ENCODE data around the gene ST6GAL1.
"Not testable (repeated sequence)": the region's sequence is repeated elsewhere in the genome, so short reads cannot be mapped to it uniquely, and the experiment has no call there.

The ST6GAL1 gene

DNA sequence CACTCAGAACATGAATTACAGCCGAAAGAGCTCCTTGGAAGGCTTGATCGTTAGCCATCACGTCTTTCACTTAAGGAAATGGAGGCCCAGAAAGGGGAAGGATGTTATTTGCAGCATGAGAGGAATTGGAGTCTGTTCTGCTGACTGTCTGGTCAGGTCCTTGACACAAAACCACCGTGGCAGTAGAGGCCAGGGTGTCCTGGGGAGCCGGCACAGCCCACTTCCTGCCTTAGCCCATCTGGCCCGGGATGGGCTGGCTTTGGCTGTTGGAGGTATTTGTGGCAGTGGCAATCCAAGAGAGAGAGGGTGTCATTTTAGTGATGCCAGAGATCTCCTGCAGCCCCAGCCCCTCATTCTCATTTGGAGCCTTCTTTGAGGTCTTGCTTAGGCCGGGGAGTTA is 37.4 kb downstream of the ST6GAL1 start:
- DNase-seq (ENCODE audit: low read depth, low spot score) = no peak

DNA sequence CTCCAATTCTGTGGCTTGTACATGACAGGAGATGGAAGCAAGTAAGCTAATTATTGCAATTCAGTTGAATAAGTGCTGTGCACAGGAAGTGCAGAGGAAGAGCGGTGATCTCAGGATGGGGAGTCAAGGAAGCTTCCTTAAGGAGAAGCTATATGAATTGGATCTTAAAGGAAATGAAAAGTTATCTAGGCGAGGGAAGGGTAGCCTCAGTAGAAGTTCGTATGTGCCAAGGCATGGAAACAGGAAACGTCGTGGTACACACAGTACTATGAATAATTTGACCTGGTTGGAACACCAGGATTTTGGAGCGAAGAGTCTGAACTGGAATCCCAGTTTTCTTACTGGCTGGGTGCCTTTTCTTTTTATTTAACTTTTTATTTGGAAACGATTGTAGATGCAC is 39.3 kb downstream of the ST6GAL1 start:
- no peak for DNase-seq (ENCODE audit: low read depth, low spot score)

DNA sequence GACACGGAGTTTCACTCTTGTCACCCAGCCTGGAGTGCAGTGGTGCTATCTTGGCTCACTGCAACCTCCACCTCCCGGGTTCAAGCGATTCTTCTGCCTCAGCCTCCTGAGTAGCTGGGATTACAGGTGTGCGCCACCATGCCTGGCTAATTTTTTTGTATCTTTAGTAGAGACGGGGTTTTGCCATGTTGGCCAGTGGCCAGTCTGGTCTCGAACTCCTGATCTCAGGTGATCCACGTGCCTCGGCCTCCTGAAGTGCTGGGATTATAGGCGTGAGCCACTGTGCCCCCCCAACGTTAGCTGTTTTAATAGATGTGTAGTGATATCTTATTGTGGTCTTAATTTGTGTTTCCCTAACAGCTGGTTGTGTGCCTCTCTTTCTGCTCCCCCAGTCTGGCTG is 40.8 kb downstream of the ST6GAL1 start:
- DNase-seq (ENCODE audit: low read depth, low spot score) = not testable (repeated sequence)

DNA sequence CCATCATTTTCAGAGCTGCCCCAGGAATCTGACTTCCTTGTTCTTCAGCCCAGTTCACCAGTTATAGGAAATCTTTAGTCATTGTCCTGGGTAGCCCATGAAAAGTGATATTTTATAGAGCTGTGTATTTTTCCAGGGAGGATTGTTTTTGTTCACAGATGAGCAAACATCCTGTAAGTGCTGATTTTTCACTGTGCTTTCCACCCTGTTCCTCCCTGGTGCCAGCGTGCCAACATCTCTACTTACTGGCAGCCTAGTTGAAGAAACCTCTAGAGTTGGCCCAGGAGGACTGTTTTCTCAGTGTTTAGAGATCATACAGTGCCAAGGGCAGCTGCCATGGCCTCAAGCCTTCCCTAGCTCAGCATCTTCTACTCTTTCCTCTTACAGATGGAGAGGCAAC is 41.3 kb downstream of the ST6GAL1 start:
- no peak for DNase-seq (ENCODE audit: low read depth, low spot score)

DNA sequence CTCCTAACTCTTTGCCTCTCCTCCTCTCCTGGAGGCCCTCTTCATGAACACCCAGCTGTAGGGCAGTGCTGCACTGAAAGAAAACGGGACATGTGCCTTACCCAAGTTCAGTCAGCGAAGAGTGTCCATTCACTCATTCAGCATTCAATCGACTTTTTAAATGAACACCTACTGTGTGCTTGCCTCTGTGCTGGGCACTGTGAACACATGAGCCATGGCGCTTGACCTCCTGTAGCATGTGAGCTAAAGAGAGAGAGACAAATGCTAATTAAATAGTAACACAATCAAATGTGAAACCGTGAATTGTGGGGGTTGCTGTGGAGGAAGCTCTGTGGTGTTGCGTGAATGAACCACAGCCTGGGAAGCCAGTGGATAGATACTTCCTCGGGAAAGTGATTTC is 43.4 kb downstream of the ST6GAL1 start:
- no peak for DNase-seq (ENCODE audit: low read depth, low spot score)

DNA sequence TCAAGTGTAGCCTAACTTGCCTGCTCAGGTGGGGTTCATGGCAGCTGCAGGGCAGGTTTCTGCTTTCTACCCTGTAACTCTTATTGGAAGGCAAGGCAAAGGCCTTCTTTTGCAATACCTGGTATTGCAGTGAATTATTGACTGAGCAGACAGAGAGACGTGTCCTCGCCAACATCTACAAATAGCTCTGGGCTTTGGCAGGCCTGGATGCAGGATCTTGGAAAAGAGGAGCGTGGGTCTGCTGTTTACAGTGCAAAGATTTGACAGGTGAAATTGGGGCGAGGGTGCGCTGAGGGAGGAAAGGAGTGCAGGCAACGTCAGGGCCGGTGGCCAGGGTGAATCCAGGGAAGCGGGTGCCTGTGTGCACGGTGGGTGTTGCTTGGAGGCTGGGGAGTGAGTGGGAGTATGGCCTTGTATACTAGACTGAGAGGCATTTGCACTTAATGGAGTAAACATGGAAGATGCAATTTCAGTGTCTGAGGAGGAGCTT is 44.5 kb downstream of the ST6GAL1 start:
- DNase-seq (ENCODE audit: low read depth, low spot score) = no peak

DNA sequence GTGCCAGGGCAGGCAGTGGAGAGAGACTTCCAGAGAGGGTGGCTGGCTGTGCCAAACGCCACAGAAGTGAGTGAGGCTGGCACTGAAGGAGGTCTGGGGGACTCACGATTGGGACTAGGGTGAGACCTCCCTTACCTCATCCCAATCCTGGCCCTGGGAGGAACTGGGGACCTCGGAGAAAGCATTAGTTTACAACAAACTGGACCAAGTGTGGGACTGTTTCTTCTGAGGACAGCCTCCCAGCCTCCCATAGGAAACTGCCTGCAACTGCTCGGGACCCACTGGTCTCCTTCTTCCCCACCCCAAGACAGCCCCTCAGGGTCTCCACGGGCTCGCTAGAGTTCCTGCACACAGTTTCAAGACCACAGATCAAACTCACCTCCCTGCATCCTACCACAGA is 45.4 kb downstream of the ST6GAL1 start:
- DNase-seq (ENCODE audit: low read depth, low spot score) = no peak

DNA sequence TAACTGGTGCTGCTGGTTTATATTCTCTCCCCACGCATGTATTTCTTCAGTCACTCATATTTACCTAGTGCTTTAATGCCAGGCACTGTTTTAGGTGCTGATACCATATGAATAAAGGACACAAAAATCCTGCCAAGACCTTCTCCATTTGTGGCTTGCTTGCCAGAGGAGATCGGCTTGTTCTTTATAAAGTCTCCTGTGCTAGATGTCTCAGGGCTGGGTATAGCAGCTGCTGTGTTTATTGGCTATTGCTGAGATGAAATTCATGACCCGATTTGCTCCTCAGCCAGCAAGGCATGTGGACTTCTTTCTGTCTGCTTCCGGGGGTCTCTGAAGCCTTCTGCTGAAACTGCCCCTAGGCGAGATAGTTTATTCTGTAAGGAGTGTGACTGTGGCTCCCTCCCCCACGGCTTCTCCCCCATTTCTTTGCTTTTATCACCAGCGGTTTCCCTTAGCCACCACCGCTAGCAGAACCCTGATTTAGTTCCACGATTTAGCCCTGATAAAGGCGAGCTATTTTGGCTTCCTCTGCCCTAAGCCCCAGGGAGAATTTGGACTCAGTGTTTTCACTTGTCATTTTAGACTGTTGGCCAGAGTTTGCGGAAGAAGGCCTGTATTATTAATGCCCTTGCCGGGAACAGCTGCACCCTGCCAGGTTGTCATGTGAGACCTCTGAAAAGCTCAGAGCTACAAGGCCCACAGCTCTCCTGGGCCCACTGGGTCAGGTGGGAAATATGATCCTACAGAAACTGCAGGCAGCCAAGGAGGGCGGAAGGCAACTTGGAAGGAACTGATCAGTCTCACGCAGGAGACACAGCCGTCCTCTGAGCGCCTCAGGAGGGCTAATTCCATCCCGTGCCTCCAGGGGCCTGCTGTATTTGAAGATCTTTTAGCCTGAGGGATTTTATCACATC is 46.8 kb downstream of the ST6GAL1 start:
- DNase-seq (ENCODE audit: low read depth, low spot score) = no peak

DNA sequence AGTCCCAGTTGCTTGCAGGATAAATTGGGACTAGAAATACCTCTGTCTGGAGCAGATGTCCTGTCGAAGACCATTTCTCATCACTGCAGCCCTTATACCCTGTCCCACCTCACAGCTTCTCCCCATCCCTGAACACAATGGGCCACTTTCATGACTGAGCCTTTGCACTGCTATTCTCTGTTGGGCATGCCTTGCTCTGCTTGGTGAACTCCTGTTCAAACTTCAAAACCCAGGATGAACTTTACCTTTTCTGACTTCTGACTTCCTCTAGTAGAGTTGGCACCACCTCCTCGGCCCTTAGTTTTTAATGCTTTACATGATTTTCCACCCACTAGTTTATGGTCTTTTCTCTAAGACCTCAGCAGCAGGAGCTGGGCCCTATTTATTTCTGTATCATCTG is 48.4 kb downstream of the ST6GAL1 start:
- DNase-seq (ENCODE audit: low read depth, low spot score) = no peak

DNA sequence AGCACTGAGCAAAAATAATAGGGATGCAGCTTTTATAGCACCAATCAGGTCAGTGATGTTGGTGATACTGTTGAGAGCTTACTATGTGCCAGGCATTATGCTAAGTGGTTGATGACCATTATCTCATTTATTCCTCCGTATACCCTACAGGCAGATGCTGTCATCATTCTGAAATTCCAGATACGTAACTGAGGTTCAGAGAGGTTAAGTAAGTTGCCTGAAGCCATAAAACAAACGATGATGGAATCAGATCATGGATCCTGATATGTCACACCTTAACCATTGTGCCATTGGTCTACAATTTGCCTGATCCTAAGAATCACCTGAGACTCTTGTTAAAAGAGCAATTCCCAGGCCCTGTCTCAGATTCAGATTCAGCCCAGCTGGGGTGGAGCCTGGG is 49.5 kb downstream of the ST6GAL1 start:
- DNase-seq (ENCODE audit: low read depth, low spot score) = no peak

DNA sequence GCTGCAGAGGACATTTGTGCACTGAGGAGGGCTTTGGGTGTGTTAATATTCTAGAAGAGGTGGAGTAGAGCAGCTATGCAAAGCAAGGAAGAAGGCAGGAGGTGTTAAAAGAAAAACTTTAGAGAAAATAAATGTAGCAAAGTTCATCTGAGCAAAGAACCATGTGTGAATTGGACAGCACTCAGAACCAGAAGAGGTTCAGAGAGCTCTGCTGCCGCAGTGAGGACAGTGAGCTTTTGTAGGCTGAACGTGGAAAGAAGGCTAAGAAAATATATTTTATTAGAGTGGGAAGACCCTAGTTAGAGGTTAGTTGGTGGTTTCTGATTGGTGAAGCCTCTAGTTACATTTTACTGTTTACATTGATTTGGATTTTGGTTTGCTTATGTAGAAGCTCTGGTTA is 50.7 kb downstream of the ST6GAL1 start:
- DNase-seq (ENCODE audit: low read depth, low spot score) = no peak

DNA sequence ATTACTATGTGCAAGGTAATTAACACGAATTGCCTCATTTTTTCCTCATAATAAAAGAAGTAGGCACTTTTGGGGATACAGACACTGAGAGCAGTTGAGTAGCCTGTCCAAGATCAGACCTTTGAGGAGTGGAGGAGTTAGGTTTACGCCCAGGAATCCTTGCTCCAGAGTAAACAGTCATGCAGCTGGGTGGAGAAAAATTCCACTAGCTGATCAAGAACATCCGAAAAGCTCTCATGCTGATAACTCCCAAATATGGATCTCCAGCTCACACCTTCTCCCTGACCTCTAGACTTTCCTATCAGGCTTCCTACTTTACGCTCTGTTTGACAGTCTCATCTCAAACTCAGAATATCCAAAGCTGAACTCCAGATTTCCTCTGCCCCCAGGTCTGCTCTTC is 53.3 kb downstream of the ST6GAL1 start:
- DNase-seq (ENCODE audit: low read depth, low spot score) = no peak

DNA sequence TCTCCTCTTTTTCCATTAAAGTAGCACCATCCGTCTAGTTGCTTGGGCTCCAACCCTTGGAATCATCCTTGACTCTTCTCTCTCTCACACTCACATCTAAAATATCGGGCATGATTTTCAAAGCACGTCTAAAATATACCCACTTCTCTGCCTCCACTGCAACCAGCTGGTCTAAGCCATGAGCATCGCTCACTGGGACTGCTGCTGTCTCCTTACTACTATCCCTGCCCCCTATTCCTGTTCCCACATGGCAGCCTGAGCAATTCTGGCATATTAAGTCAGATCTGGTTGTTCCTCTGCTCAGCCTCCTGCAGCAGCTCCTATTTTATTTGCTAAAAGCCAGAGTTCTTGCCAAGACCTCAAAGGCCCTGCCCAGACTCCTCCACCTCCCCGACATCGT is 53.7 kb downstream of the ST6GAL1 start:
- DNase-seq (ENCODE audit: low read depth, low spot score) = no peak

DNA sequence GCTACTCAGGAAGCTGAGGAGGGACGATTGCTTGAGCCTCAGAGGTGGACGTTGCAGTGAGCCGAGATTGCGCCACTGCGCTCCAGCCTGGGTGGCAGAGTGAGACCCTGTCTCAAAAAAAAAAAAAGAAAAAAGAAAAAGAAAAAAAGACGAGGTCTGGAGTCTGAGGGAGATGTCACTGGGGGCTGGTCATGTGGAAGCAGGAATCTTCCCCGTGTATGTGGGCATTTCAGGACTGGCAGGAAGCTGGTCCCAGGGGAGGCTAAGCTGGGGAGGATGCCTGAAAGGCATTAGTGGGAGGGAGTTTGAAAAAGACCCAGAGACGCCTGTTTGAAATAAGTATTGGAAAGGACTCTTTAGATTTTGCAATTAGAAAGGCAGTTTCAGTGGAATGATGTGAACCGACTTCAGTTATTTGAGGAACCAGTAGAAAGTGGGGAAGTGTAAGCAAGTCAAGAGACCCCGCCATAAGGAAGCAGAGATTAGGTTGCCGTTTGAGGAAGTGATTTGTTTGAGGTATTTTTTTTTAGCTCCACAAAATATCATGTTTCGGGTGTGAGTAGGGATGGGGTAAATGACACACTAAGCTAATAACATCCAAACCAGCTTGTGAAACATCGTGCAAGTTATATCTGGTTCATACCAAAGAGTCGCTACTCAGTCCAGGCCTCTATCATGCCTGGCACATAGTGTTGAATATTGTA is 55.5 kb downstream of the ST6GAL1 start:
- no peak for DNase-seq (ENCODE audit: low read depth, low spot score)

DNA sequence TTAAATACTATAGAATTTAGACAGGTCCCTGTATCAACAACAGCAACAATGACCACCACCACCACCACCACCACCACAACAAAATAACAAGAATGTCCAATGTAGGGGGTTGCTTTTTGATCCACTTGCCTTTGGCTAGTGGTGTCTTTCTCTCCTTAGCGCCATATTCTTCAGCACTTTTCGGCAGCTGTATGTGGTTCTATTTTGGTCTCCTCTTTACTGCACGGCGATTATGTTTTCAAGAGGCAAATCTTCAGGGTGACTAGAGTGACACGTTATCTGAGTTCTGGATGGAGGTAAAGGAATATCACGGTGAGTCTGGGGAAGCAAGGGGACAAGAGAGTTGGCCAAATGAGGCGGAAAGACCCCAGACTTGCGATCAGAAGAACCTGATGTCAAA is 56.1 kb downstream of the ST6GAL1 start:
- no peak for DNase-seq (ENCODE audit: low read depth, low spot score)

DNA sequence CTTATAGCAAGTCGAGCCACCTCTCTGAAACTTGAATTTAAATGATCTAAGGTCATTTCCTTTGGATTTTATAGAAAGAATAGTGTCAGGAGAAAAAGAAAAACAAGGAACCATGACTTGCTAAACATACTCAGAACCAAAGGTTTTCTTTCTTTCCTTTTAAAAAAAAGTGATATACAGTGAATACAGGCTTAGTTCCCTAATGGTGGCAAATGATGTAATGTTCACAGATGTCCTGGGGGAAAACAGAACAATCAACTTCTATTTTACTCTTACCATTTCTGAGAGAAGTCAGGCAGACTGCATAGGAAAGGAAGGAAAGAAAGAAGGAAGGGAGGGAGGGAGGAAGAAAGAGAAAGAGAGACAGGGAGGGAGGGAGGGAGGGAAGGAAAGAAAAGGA is 56.5 kb downstream of the ST6GAL1 start:
- no peak for DNase-seq (ENCODE audit: low read depth, low spot score)

DNA sequence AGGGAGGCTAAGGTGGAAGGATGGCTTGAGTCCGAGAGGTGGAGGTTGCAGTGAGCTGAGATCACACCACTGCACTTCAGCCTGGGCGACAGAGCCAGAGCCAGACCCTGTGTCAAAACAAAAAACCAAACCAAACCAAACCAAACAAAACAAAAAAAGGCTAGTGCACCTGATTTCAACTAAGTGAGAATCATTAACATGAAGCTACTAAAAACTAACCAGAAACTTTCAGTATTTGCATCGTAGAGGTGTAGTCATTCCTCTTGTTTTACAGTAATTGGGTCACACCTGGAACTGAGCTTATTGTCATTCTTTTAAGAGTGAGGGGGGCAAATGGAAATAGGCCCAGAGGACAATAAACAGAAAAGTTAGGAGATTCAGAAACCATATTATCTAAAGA is 58.5 kb downstream of the ST6GAL1 start:
- no peak for DNase-seq (ENCODE audit: low read depth, low spot score)

DNA sequence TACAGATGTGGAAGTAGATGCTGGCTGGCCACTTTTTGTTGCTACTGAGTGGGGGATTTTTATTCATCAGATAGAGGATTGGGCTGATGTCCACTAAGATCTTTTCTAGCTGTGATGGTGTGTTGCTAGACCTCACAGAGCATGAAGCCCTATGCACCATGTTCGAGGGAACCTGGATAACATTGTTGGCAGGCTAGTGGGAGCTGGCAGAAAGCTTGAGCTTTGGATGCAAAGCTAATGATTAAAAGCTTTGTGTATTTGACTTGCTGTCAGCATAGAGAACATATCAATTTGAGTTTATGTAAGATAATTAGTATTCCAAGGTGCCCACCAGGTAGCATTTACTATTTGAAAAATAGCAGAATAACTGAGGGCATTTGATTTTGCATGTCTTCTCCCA is 59.1 kb downstream of the ST6GAL1 start:
- DNase-seq (ENCODE audit: low read depth, low spot score) = no peak

DNA sequence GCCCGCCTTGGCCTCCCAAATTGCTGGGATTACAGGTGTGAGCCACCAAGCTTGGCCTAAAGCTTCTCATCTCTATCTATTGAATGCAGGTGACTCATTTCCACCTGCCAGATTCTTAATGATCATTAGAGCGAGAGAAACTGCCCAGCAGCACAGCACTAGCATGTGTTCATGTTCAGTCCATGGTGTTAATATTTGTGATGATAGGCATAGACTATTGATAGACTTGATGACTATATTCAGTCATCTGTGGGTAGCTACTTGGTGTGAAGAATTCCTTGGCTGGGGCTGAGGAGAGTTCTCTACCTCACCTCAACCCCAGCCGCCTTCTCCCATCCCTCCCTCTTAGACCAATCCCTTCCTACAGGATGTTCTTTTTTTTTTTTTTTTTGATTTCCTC is 60.0 kb downstream of the ST6GAL1 start:
- DNase-seq (ENCODE audit: low read depth, low spot score) = no peak

DNA sequence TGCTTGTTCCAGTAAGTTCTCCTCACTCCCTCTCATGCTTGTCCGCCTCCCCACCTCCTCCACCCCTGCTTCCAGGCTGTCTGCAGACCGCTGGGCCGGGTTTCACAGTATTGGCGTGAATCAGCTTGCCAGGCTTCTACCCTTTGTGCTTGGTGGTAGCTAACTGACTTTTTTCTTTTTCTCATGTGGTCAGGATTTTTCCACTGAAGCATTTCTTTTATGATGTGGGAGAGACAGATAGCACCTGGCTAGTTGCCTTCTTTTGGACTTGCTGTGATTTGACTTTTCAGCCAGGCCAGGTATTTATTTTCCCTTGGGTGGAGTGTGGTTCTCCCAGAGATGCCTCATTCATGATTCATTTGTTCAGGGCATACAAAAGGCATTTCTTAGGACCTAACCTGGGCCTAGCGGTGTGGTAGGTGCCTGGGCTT is 60.6 kb downstream of the ST6GAL1 start:
- no peak for DNase-seq (ENCODE audit: low read depth, low spot score)

DNA sequence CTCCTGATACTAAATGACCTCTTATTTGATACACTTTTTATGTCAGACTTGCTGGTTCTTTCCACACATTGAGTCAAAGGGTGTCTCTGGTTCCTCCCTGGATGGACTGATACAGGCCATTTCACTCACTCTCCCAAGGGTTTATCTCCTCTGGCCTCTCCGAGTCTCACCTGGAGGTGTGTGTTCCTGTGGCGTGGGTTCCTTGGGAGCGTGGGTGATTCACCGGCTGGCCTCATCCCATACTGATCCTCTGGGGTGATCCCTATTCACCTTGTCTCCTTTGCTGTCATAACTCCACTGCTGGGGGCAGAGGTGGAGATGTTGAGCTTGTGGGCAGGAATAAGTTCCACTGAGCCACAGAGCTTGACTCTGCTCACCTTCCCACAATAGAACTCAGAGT is 61.1 kb downstream of the ST6GAL1 start:
- DNase-seq (ENCODE audit: low read depth, low spot score) = no peak

DNA sequence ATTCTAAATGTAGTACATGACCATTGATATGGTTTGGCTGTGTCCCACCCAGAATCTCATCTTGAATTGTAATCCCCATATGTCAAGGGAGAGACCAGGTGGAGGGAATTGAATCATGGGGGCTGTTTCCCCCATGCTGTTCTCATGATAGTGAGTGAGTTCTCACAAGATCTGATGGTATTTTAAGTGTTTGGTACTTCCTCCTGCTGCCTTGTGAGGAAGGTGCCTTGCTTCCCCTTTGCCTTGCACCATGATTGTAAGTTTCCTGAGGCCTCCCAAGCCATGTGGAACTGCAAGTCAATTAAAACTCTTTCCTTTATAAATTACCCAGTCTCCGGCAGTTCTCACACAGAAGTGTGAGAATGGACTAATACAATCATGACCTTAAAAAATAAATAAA is 61.8 kb downstream of the ST6GAL1 start:
- DNase-seq (ENCODE audit: low read depth, low spot score) = not testable (repeated sequence)

DNA sequence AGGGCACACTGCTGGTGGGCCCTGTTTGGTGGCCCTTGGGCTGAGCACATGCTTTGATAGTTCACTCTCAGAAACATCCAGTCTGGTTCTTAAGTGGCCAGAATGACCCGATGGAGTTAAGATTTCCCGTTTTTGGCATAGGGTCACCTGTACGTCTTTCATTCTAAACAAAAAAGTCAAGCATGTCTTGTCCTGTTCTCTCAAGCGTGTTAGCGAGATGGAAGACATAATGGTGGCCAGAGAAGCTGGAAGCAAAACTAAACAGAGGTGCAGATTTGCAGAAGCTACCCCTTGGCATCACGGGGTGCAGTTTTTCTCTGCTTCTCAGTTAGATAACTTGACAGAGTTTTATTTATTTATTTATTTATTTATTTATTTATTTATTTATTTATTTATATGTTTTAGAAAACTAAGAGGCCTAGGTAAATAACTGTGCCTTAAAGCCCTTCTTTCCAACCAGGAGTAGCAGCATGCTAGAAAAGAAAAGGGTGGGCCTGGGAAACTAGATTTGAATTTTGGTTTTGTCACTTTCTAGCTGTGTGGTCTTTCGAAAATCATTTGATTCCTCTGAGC is 63.0 kb downstream of the ST6GAL1 start:
- no peak for DNase-seq (ENCODE audit: low read depth, low spot score)

Measured in iPS DF 19.7 (cell line).